A673 (cell line): Measurements from ENCODE around the gene OXCT2. TPM values are rescaled to one million over a fixed set of nuclear protein-coding genes. Genes with fewer than 3 reads are reported as not detected.

Experiments
- BruUV-seq: library from RNA; stranded (reverse); fragments of 400-500 nt; replicated peaks from 2 replicates; lab custom pipeline; 2021; lab: Mats Ljungman, UMichigan
- CTCF ChIA-PET: fragments of 300-600 bp; sonication (Branson Sonifier 250); formaldehyde crosslinking; loops from one replicate; lab custom pipeline; 2022; ENCODE audit warnings: antibody characterized with exemption; lab: Charles Lee
- POLR2A ChIA-PET: fragments of 300-600 bp; sonication (Branson Sonifier 250); formaldehyde crosslinking; loops from one replicate; lab custom pipeline; 2022; ENCODE audit warnings: antibody characterized with exemption; ENCODE audit not compliant: low non-redundant PET; lab: Charles Lee
- DNase-seq: peaks from one replicate; pipeline ENCODE4 v3.0.0-alpha.2; 2015; ENCODE audit warnings: low spot score
- H3K27ac ChIP-seq: fragments of 200-600 bp; sonication (generic); 2 replicates; pipeline ENCODE4 v1.5.1; 2016; ENCODE audit warnings: mixed run types, low read depth, mild to moderate bottlenecking, mixed read lengths, antibody characterized with exemption, low read length; ENCODE audit not compliant: poor library complexity, severe bottlenecking
- H3K27me3 ChIP-seq: fragments of 200-600 bp; sonication (generic); replicated peaks from 2 replicates; pipeline ENCODE4 v1.6.1; 2017; ENCODE audit warnings: mixed run types, low read depth, mild to moderate bottlenecking, mixed read lengths, antibody characterized with exemption, low read length; ENCODE audit not compliant: insufficient read depth, poor library complexity
- H3K36me3 ChIP-seq: fragments of 200-600 bp; sonication (generic); 2 replicates; pipeline ENCODE4 v1.6.1; 2016; ENCODE audit warnings: mixed run types, mild to moderate bottlenecking, mixed read lengths, antibody characterized with exemption, low read length; ENCODE audit not compliant: insufficient read depth, poor library complexity, severe bottlenecking
- H3K4me1 ChIP-seq: fragments of 200-600 bp; sonication (generic); 2 replicates; pipeline ENCODE4 v1.6.1; 2017; ENCODE audit warnings: mixed run types, mild to moderate bottlenecking, mixed read lengths, antibody characterized with exemption, low read length; ENCODE audit not compliant: insufficient read depth, poor library complexity, severe bottlenecking
- H3K4me3 ChIP-seq: fragments of 200-600 bp; sonication (generic); 2 replicates; pipeline ENCODE4 v1.5.1; 2016; ENCODE audit warnings: low read depth, mixed run types, mild to moderate bottlenecking, mixed read lengths, low read length; ENCODE audit not compliant: poor library complexity, severe bottlenecking
- H3K9me3 ChIP-seq: fragments of 200-600 bp; sonication (generic); 2 replicates; pipeline ENCODE4 v1.6.1; 2016; ENCODE audit warnings: mixed run types, low read depth, mild to moderate bottlenecking, mixed read lengths, antibody characterized with exemption, low read length; ENCODE audit not compliant: poor library complexity, severe bottlenecking
- CTCF ChIP-seq: fragments of 300-800, 200-600 bp; sonication (generic); conservative IDR thresholded peaks from 2 replicates; pipeline ENCODE4 v1.5.1; 2017; ENCODE audit warnings: low read depth, mild to moderate bottlenecking, antibody characterized with exemption, low read length, moderate library complexity, mixed read lengths
- EZH2 ChIP-seq: fragments of 200-600 bp; sonication (generic); IDR thresholded peaks from 2 replicates; pipeline ENCODE4 v1.6.1; 2017; ENCODE audit warnings: borderline replicate concordance, low read depth, mild to moderate bottlenecking, mixed read lengths, antibody characterized with exemption, low read length; ENCODE audit not compliant: poor library complexity, severe bottlenecking
- intact Hi-C: fragments of 100-400 bp; cut with micrococcal nuclease; formaldehyde crosslinking; loops from one replicate; pipeline ENCODE4 v1.10.0; 2022; ENCODE audit not compliant: unreplicated experiment
- total RNA-seq: library from RNA; stranded (reverse); gene quantifications from 2 replicates; pipeline ENCODE4 v1.2.3, GENCODE V29; 2021

The OXCT2 gene
- total RNA-seq, 1 experiment from 2014 or later = not detected

- ChIA-PET CTCF (no interaction called here), POLR2A (no interaction called here)
- Histone ChIP-seq H3K4me3 (no peak overlapping the region), H3K4me1 (no peaks in the 10 kb centered on the region), H3K9me3 (no peaks in the 10 kb centered on the region), H3K36me3 (peaks cover 6% of the 10 kb centered on the region), H3K27me3 (no peaks in the 10 kb centered on the region), H3K27ac (no peak overlapping the region)
- TF ChIP-seq CTCF (no peak), EZH2 (no peak)
- intact Hi-C loops = loop anchor here (5.0 kb wide), 1 partner anchor 238 kb away; no protein-coding TSS in a partner anchor
- DNase-seq = no peak
- no TSS peak for BruUV-seq
These were observed 10.8 kb downstream of the OXCT2 start for GRCh38 chr1:39760074-39761008.

GRCh38 chr1:39759436-39759726 lies 11.8 kb downstream of the OXCT2 start:
- no peaks in the 10 kb centered on the region for H3K27me3 ChIP-seq
- ChIA-PET POLR2A (no interaction called here), CTCF (no interaction called here)
- no peak for DNase-seq
- H3K4me1 ChIP-seq = no peaks in the 10 kb centered on the region
- no peak for TF ChIP-seq CTCF
- H3K27ac ChIP-seq = no peak overlapping the region
- no TSS peak for BruUV-seq
- H3K36me3 ChIP-seq = peaks cover 16% of the 10 kb centered on the region
- H3K9me3 ChIP-seq = no peaks in the 10 kb centered on the region
- H3K4me3 ChIP-seq = no peak overlapping the region
- intact Hi-C loops = no loop called here

GRCh38 chr1:39758556-39759435 lies 12.4 kb downstream of the OXCT2 start:
- no peak for TF ChIP-seq CTCF
- TF ChIP-seq EZH2 = no peak
- POLR2A ChIA-PET = no interaction called here
- CTCF ChIA-PET = no interaction called here
- no TSS peak for BruUV-seq
- intact Hi-C loops = no loop called here
- Histone ChIP-seq H3K9me3 (no peaks in the 10 kb centered on the region), H3K27me3 (no peaks in the 10 kb centered on the region), H3K4me1 (no peaks in the 10 kb centered on the region), H3K27ac (no peak overlapping the region), H3K36me3 (peaks cover 22% of the 10 kb centered on the region), H3K4me3 (no peak overlapping the region)
- no peak for DNase-seq
